ENCODE measurements around the gene GRAMD1A.
"Not testable (repeated sequence)": the region's sequence is repeated elsewhere in the genome, so short reads cannot be mapped to it uniquely, and the experiment has no call there.

Gene GRAMD1A

GRCh38 chr19:34967551-34967950 lies 32.6 kb upstream of the GRAMD1A start:
- TF ChIP-seq ZNF274 (IDR thresholded peaks at IDR 0.05; ENCODE audit: low read depth, low read length), result no peak

GRCh38 chr19:34969721-34970120 lies 30.4 kb upstream of the GRAMD1A start:
- no peak for TF ChIP-seq ZNF274 (IDR thresholded peaks at IDR 0.05; ENCODE audit: low read depth, low read length)
- H3K4me3 ChIP-seq (ENCODE audit: low read length), result no peak overlapping the region

More at GRCh38 chr19:34967551-34967950, 32.6 kb upstream of the GRAMD1A start:
- H3K4me3 ChIP-seq (ENCODE audit: low read length), result no peak overlapping the region

GRCh38 chr19:34970185-34970780 lies 29.8 kb upstream of the GRAMD1A start:
- H3K4me3 ChIP-seq (ENCODE audit: low read length), result not testable (repeated sequence)

- no peak for TF ChIP-seq ZNF274 (IDR thresholded peaks at IDR 0.05; ENCODE audit: low read depth, low read length)
- no peak overlapping the region for H3K4me3 ChIP-seq (ENCODE audit: low read length)
Observed at GRCh38 chr19:34972163-34972705, 27.9 kb upstream of the GRAMD1A start.

DNA sequence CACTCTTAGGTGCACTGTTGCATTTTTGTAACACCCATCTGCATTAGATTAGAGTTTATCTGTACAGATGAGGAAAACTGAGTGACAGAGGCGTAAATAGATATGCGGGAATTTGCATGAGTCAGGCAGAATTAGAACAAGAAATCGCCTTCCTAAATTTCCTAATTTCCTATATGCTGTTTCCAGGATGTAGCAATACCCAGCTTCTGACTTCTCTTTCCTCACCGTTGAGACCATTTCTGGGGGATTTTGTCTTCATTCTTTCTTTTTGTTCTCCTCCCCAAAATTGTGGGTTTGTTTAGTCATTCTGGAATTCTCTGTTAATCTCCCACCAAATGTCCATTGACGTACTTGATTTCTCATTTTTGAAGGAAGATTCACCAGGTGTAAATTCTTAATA lies 25.5 kb upstream of the GRAMD1A start:
- H3K4me3 ChIP-seq (ENCODE audit: low read length), result no peak overlapping the region
- TF ChIP-seq ZNF274 (IDR thresholded peaks at IDR 0.05; ENCODE audit: low read depth, low read length), result no peak

DNA sequence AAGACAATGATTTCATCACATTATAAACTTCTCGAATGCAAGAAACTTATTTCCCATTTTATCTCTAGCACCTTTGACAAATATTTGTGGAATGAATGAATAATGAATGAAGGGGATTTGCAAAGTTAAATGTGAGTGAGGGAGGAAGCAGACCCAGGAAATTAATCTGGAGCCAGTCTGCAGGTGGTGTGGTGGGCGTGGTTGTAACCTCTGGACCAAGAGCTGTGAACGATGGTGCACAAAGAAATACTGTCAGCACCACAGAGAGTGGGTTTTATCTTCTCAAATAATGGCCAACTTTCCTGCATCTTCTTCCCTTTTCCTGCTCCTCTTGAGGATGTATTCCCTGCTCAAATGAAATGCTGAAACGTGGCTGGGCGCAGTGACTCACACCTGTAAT lies 25.1 kb upstream of the GRAMD1A start:
- no peak for TF ChIP-seq ZNF274 (IDR thresholded peaks at IDR 0.05; ENCODE audit: low read depth, low read length)
- H3K4me3 ChIP-seq (ENCODE audit: low read length), result no peak overlapping the region

GRCh38 chr19:34976611-34977010 lies 23.5 kb upstream of the GRAMD1A start:
- no peak for TF ChIP-seq ZNF274 (IDR thresholded peaks at IDR 0.05; ENCODE audit: low read depth, low read length)
- H3K4me3 ChIP-seq (ENCODE audit: low read length), result no peak overlapping the region

DNA sequence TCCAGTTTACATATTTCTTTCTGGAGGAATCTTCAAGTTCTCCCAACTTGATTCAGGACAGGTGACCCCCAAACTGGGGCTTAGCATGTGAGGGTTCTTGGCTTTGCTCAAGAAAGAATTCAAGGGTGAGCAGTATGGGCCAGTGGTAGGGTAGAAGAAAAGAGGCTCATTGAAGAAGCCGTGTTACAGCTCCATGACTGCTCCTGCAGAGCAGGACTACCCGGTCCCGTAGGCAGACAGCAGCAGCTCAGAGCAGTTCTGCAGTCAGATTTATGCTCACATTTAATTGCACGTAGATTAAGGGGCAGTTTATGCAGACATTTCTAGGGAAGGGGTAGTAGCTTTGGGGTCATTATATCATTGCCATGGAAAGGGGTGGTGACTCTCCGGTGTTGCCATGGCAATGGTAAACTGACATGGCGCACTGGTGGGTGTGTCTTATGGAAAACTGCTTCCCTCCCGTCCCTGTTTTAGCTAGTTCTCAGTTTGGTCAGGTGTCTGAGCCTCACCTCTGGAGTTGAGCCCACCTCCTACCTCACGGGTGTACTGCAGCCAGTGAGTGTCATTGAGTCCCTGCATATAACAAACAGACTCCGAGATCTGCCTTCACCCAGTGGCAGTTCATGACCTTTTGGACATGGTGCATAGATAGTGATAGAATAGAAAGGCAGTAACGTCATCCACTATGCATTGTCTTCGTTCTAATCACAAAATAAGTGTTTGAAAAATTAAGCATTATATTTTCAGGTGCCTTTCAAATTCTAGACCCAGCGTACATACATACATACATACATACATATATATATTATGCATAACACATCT lies 20.1 kb upstream of the GRAMD1A start:
- no peak for TF ChIP-seq ZNF274 (IDR thresholded peaks at IDR 0.05; ENCODE audit: low read depth, low read length)

GRCh38 chr19:34982275-34982674 lies 17.8 kb upstream of the GRAMD1A start:
- no peak overlapping the region for H3K4me3 ChIP-seq (ENCODE audit: low read length)
- no peak for TF ChIP-seq ZNF274 (IDR thresholded peaks at IDR 0.05; ENCODE audit: low read depth, low read length)

More for the DNA sequence above, 20.1 kb upstream of the GRAMD1A start:
- H3K4me3 ChIP-seq (ENCODE audit: low read length), result no peak overlapping the region

DNA sequence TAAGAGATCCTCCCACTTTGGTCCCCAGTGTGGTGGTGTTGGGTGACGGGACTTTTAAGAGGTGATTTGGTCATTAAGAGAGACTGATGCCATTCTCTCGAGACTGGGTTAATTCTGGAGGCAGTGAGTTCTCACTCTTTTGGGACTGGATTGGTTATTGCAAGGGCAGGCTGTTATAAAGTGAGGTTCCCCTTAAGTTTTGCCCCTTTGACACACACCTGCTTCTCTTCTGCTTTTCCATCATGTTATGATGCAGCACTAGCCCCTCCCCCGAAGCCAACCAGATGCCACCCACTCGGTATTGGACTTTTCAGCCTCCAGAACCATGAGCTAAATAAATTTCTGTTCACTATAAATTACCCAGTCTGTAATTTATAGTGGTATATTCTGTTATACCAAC lies 16.3 kb upstream of the GRAMD1A start:
- TF ChIP-seq ZNF274 (IDR thresholded peaks at IDR 0.05; ENCODE audit: low read depth, low read length), result no peak
- H3K4me3 ChIP-seq (ENCODE audit: low read length), result no peak overlapping the region

- TF ChIP-seq ZNF274 (IDR thresholded peaks at IDR 0.05; ENCODE audit: low read depth, low read length), result no peak
- H3K4me3 ChIP-seq (ENCODE audit: low read length), result no peak overlapping the region
Observed at GRCh38 chr19:34984287-34984686, 15.8 kb upstream of the GRAMD1A start.

- H3K4me3 ChIP-seq (ENCODE audit: low read length), result no peak overlapping the region
- TF ChIP-seq ZNF274 (IDR thresholded peaks at IDR 0.05; ENCODE audit: low read depth, low read length), result no peak
Observed at GRCh38 chr19:34985249-34986022, 14.7 kb upstream of the GRAMD1A start.

- H3K4me3 ChIP-seq (ENCODE audit: low read length), result no peak overlapping the region
- no peak for TF ChIP-seq ZNF274 (IDR thresholded peaks at IDR 0.05; ENCODE audit: low read depth, low read length)
Observed at GRCh38 chr19:34988119-34988518, 12.0 kb upstream of the GRAMD1A start.

GRCh38 chr19:34989298-34989697 lies 10.8 kb upstream of the GRAMD1A start:
- no peak overlapping the region for H3K4me3 ChIP-seq (ENCODE audit: low read length)
- TF ChIP-seq ZNF274 (IDR thresholded peaks at IDR 0.05; ENCODE audit: low read depth, low read length), result no peak

All from GM08714 (cell line).